ENCODE results near the gene RERE. TPM values are rescaled to one million over a fixed set of nuclear protein-coding genes. Genes with fewer than 3 reads are reported as not detected.

RERE gene
- total RNA-seq, 1 donor from 2014 or later: 88.5 TPM

DNA sequence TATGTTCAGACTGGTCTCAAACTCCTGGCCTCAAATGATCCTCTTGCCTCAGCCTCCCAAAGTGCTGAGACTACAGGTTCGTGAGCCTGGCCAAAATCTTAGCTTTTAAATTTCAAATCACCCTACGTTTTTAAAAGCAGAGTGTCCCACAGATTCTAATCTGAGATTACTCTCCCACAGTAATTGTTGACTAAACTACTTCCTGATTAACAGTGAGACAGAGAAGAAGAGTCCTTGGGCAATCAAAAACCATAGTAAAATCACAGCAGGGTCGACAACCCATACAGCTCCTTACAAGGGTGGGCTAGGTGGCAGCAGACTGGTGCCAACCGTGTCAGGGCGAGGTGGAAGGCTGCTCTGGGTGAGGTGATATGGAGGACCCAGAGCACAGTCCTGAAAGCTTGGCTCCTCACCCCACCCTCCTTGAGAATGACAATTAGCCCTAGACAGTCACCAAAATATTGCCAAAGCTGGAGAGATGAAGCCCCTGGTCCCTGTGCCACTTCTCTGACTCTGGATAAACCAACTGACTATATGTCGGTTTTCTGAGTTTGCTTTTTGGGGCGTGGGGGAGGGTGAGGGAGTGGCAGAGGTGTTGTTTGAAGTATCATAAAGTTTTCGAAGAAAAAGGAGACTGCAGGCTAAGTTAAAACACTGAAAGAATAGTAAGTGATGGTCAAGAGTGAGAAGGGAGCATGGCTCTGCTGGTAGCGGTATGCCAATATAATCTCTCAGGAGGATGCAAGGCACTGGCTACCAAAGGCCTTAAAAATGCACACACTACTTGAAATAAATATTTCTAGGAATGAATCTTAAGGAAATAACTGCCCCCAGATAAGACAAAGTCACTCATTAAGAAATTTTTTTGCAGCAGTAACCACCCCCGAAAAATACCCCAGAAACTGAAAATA, 412.7 kb downstream of the RERE start:
- Histone ChIP-seq H3K9me3 (no peaks in the 10 kb centered on the region), H3K27me3 (ENCODE audit: low read depth) (no peaks in the 10 kb centered on the region), H3K4me1 (peaks cover 50% of the 10 kb centered on the region), H3K36me3 (peaks cover 40% of the 10 kb centered on the region), H3K4me3 (no peak overlapping the region), H3K27ac (no peak overlapping the region)
- ATAC-seq: no peak
- DNase-seq: no peak
- intact Hi-C loops (cut with DNase I): no loop called here
- TF ChIP-seq, protein P1, sequence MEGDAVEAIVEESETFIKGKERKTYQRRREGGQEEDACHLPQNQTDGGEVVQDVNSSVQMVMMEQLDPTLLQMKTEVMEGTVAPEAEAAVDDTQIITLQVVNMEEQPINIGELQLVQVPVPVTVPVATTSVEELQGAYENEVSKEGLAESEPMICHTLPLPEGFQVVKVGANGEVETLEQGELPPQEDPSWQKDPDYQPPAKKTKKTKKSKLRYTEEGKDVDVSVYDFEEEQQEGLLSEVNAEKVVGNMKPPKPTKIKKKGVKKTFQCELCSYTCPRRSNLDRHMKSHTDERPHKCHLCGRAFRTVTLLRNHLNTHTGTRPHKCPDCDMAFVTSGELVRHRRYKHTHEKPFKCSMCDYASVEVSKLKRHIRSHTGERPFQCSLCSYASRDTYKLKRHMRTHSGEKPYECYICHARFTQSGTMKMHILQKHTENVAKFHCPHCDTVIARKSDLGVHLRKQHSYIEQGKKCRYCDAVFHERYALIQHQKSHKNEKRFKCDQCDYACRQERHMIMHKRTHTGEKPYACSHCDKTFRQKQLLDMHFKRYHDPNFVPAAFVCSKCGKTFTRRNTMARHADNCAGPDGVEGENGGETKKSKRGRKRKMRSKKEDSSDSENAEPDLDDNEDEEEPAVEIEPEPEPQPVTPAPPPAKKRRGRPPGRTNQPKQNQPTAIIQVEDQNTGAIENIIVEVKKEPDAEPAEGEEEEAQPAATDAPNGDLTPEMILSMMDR (IDR thresholded peaks at IDR 0.05): no peak

GRCh38 chr1:8402109-8402710, 415.2 kb downstream of the RERE start:
- Histone ChIP-seq H3K4me1 (peaks cover 43% of the 10 kb centered on the region), H3K27me3 (ENCODE audit: low read depth) (no peaks in the 10 kb centered on the region), H3K9me3 (no peaks in the 10 kb centered on the region), H3K4me3 (no peak overlapping the region), H3K36me3 (peaks cover 37% of the 10 kb centered on the region), H3K27ac (no peak overlapping the region)
- TF ChIP-seq, protein P1 (IDR thresholded peaks at IDR 0.05): no peak
- no peak for DNase-seq
- intact Hi-C loops (cut with DNase I): no loop called here
- ATAC-seq: no peak

DNA sequence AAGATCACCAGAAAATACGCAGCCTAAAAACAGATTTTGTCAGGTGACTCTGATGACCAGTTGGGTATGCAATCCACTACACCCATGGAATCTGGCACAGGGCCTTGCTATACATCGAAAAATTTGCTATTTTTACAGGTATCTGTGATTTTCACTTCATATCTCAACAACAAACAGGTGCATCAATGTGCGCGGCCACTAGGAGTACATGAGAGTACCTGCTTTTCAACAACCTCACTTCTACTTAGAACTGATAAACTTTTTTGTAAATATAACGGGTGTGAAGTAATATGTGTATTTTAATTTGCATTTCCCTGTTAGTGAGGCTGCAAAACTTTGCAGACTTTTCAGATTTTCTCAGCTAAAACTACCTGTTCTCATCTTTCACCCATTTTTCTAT, 418.8 kb downstream of the RERE start:
- intact Hi-C loops (cut with DNase I): no loop called here
- peaks cover 46% of the 10 kb centered on the region for H3K4me1 ChIP-seq
- ATAC-seq (no peak), DNase-seq (no peak)
- H3K27me3 ChIP-seq (ENCODE audit: low read depth): no peaks in the 10 kb centered on the region
- H3K9me3 ChIP-seq: no peaks in the 10 kb centered on the region
- H3K36me3 ChIP-seq: peaks cover 15% of the 10 kb centered on the region
- TF ChIP-seq, protein P1 (IDR thresholded peaks at IDR 0.05): no peak
- no peak overlapping the region for H3K4me3 ChIP-seq
- H3K27ac ChIP-seq: no peak overlapping the region

GRCh38 chr1:8398086-8398485, 419.4 kb downstream of the RERE start:
- TF ChIP-seq, protein P1 (IDR thresholded peaks at IDR 0.05): no peak

GRCh38 chr1:8397511-8397910, 419.9 kb downstream of the RERE start:
- Histone ChIP-seq H3K27me3 (ENCODE audit: low read depth) (no peaks in the 10 kb centered on the region), H3K27ac (peak overlapping the region; percentile 50), H3K36me3 (peaks cover 15% of the 10 kb centered on the region), H3K9me3 (no peaks in the 10 kb centered on the region), H3K4me3 (no peak overlapping the region), H3K4me1 (peaks cover 55% of the 10 kb centered on the region)
- TF ChIP-seq, protein P1 (IDR thresholded peaks at IDR 0.05): no peak
- no peak for DNase-seq
- intact Hi-C loops (cut with DNase I): no loop called here
- peak; percentile 33 to 63 for ATAC-seq

More at GRCh38 chr1:8398086-8398485, 419.4 kb downstream of the RERE start:
- Histone ChIP-seq H3K4me3 (no peak overlapping the region), H3K36me3 (peaks cover 15% of the 10 kb centered on the region), H3K27ac (peak overlapping the region; percentile 50), H3K27me3 (ENCODE audit: low read depth) (no peaks in the 10 kb centered on the region), H3K4me1 (peaks cover 49% of the 10 kb centered on the region), H3K9me3 (no peaks in the 10 kb centered on the region)
- ATAC-seq: no peak
- DNase-seq: no peak
- intact Hi-C loops (cut with DNase I): no loop called here

Measured in lower lobe of right lung (tissue), 2 donors.